ENCODE measurements around the gene PYCR2. TPM values are rescaled to one million over a fixed set of nuclear protein-coding genes. Genes with fewer than 3 reads are reported as not detected.

Gene PYCR2
- total RNA-seq (ENCODE audit: low replicate concordance), result 30.3 and 34.9 TPM in 2 replicates

DNA sequence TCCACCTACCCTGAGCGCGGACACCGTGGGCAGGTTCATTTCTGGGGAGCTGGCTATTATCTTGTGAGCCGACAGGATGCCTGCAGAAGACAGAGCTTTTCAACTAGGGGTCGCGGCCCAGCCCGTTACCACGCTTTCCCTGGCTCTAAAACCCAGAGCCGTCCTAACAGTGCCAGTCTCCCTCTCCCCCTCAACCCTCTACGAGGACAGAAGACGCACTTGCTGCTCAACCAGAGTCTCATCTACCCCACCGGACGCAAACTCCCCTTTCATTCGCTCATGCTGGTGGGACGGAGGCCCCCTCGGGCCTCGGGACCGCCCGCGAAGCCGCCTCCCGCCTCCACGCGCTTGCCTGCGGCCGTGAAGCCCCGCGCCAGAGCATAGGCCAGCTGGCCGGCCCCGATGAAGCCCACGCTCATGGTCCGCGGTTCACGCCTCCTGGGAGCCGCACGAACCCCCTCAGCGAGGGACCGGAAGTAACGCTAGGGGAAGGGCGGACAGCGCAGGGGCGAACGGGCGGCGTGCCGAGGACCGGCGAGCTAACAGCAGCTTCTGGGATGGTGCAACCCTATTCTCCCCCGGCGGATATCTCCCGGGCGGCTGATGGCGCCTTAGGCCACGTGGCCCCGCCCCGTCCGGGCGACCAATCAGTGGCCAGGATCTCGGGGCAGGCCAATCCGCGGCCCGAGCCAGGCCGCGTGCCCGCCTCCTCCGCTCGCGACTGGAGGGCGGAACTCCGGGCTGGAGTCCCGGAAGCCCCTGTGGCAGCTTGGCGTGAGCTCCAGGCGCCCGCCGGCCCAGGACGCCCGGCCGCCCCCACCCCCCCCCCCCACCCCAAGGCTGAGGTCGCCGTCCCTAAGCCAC lies at the start of gene PYCR2:
TSS of gene PYCR2 (minus strand) at position 559 of the 864 bp plus-strand sequence. CDS start at position 419, 140 bp downstream.

DNA sequence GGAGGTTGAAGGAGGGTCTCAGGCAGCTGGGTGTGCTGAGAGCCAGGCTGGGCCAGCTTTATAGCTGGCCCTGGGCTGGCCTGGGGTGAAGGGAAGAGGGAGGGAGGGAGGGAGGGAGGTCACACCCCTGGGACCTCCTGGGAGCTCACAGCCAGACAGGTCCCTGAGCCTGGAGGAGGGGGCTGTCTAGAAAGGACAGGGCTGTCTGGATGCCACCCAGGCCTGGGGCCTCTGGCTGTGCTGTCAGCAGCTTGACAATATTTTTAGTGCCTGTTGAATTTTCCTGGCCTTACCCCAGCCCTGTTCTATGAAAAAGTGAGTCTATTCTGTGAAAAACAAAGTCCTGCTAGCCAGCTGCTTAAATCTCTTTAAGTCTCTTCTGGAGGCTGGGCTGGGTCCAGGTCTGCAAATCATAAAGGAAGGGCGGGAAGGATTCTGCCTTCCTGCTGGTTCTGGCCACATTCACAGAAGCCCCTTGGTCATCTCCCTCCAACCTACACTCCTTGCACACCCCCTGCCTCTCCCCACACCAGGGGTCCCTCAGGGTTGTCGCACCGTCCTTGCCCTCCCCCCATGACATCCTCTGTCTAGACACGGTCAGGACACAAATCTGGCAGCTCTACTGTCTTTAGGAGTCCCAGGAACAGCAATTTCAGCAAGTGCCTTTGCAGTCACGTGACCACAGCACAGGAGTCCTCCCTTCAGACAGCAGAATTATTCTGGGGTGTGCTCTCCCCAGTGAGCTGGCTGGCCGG lies 17.3 kb upstream of the PYCR2 start, which contains the start of gene LEFTY2:
TSS of gene LEFTY2 (minus strand) at position 34 of the 755 bp plus-strand sequence. CDS start 80 bp downstream, outside the sequence.

GRCh38 chr1:225888898-225889601 lies 35.0 kb downstream of the PYCR2 start, which contains the start of gene LEFTY1:
Gene LEFTY1 (minus strand): TSS chr1:225889146. CDS start chr1:225889066, 80 bp downstream.

GRCh38 chr1:225881959-225882693 lies 41.9 kb downstream of the PYCR2 start, which contains the start of gene TMEM63A:
Gene TMEM63A (minus strand): TSS chr1:225882380. CDS start chr1:225877580, 4,800 bp downstream.

Other genes starting within 250 kb of the PYCR2 start
- gene SRP9, start 146.4 kb downstream of the PYCR2 start, total RNA-seq (ENCODE audit: low replicate concordance), result 205 and 218 TPM in 2 replicates
- 10.7 and 45.7 TPM in 2 replicates for gene EPHX1, start 114.1 kb downstream of the PYCR2 start, total RNA-seq (ENCODE audit: low replicate concordance)
- 12.0 and 19.3 TPM in 2 replicates for gene TMEM63A, start 41.9 kb downstream of the PYCR2 start, total RNA-seq (ENCODE audit: low replicate concordance)
- gene LEFTY1, start 35.1 kb downstream of the PYCR2 start, total RNA-seq (ENCODE audit: low replicate concordance), result 0.08 and 0.23 TPM in 2 replicates
- gene LEFTY2, start 17.0 kb upstream of the PYCR2 start, total RNA-seq (ENCODE audit: low replicate concordance), result 0.08 TPM in 1 of 2 replicates, not detected in the other
- gene SDE2, start 75.1 kb upstream of the PYCR2 start, total RNA-seq (ENCODE audit: low replicate concordance), result 11.2 and 22.8 TPM in 2 replicates
- gene H3-3A, start 138.5 kb upstream of the PYCR2 start, total RNA-seq (ENCODE audit: low replicate concordance), result 46.7 and 189 TPM in 2 replicates

Data from smooth muscle cell of the coronary artery (primary cell).